Measurements from ENCODE around the gene NATD1. TPM values are rescaled to one million over a fixed set of nuclear protein-coding genes. Genes with fewer than 3 reads are reported as not detected.

NATD1 gene
- total RNA-seq, 1 experiment from 2014 or later = 0.75 TPM

DNA sequence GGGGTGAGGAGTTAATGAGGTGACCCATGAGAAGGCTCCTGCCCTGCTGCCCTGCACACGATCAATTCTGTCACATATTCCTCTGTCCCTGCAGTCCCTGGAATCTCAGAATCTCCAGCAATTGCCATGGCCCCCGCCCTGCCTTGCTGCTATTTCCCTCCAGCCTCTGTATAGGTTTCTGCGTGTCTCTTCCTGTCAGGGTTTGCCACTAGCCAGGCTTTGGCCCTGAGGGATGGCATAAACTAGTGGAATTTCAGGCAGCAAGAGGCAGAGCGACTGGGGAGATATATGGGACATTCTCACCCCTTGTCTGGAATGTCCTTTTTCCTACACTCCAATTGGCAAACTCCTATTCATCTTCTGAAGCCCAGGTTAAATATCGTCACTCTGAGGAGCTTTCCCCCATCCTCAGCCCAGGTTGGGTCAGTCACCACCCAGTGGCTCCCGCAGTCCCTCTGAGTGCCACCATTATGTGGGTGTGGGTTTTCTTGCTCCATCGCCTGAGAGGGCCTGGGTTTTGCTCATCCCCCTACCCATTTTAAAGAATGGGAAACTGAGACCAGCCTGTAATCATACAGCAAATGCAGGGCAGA, 15.5 kb upstream of the NATD1 start:
- Histone ChIP-seq H3K27me3 (replicated peaks; ENCODE audit: insufficient read depth, low read depth, low read length, poor library complexity) (no peaks in the 10 kb centered on the region), H3K36me3 (ENCODE audit: insufficient read depth, low read length, poor library complexity, severe bottlenecking) (no peaks in the 10 kb centered on the region), H3K27ac (ENCODE audit: low read depth, low read length, poor library complexity, severe bottlenecking) (no peak overlapping the region), H3K4me1 (ENCODE audit: insufficient read depth, low read length, poor library complexity, severe bottlenecking) (no peaks in the 10 kb centered on the region), H3K4me3 (ENCODE audit: low read depth, low read length, poor library complexity, severe bottlenecking) (no peak overlapping the region), H3K9me3 (ENCODE audit: low read depth, low read length, poor library complexity, severe bottlenecking) (no peaks in the 10 kb centered on the region)
- TF ChIP-seq, protein P1, sequence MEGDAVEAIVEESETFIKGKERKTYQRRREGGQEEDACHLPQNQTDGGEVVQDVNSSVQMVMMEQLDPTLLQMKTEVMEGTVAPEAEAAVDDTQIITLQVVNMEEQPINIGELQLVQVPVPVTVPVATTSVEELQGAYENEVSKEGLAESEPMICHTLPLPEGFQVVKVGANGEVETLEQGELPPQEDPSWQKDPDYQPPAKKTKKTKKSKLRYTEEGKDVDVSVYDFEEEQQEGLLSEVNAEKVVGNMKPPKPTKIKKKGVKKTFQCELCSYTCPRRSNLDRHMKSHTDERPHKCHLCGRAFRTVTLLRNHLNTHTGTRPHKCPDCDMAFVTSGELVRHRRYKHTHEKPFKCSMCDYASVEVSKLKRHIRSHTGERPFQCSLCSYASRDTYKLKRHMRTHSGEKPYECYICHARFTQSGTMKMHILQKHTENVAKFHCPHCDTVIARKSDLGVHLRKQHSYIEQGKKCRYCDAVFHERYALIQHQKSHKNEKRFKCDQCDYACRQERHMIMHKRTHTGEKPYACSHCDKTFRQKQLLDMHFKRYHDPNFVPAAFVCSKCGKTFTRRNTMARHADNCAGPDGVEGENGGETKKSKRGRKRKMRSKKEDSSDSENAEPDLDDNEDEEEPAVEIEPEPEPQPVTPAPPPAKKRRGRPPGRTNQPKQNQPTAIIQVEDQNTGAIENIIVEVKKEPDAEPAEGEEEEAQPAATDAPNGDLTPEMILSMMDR (conservative IDR thresholded peaks at IDR 0.05; ENCODE audit: low read depth, low read length) = no peak
- TF ChIP-seq EZH2 (IDR thresholded peaks at IDR 0.05; ENCODE audit: borderline replicate concordance, low read depth, low read length, poor library complexity, severe bottlenecking) = no peak
- intact Hi-C loops (cut with micrococcal nuclease; ENCODE audit: unreplicated experiment) = no loop called here
- BruUV-seq (replicated peaks) = no TSS peak
- ChIA-PET CTCF (no interaction called here), POLR2A (ENCODE audit: low non-redundant PET) (no interaction called here)
- DNase-seq (ENCODE audit: low spot score) = no peak

DNA sequence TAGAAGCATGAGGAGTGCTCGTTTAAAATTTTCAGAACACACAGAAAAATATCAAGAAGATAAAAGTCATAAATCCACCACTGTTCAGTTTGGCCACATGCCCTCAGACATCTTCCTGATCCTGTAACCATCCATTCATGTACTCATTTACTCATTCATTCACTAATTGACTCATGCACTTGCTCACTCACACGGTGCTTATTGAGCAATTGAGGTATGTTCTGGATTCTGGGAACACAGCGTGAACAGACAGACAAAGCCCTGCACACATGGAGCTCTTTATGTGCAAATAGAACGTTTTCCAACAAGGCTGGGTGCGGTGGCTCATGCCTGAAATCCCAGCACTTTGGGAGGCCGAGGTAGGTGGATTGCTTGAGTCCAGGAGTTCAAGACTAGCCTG, 10.2 kb upstream of the NATD1 start:
- POLR2A ChIA-PET (ENCODE audit: low non-redundant PET) = no interaction called here
- TF ChIP-seq, protein P1 (conservative IDR thresholded peaks at IDR 0.05; ENCODE audit: low read depth, low read length) = no peak
- no peak for TF ChIP-seq EZH2 (IDR thresholded peaks at IDR 0.05; ENCODE audit: borderline replicate concordance, low read depth, low read length, poor library complexity, severe bottlenecking)

DNA sequence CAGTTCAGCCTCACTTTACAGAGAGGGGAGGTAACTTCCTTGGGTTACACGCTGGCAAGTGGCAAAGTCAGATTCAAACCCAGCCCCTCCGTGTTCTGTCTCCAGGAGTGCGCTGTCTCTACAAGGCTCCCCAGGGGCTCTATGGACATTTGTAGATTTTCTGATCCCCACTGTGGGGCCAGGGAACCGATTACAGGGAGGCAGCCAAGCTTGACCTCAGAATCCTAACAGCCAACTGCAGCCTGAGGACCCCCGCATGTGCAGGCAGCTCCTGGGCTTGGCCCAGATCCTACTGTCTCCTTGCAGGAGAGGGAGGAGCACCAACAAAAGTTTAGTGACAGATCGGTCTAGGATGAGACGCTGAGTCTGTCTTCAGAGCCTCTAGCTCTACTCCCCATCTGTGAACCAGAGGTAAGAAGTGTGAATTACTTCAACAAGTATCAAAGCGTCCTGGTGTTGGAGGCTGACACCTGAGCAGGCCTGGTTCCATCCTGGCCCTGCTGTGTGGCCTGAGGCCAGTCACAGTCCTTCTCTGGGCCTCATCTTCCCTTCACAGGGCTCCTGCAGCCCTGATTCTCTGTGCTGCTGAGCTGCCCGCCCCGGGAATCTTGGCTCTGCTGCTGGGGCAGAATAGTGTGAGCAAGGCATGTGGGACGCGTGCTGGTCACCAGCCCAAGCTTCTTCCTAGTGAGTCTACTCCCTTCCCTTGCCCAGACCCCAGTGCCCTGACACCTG, 9.2 kb upstream of the NATD1 start:
- Histone ChIP-seq H3K9me3 (ENCODE audit: low read depth, low read length, poor library complexity, severe bottlenecking) (no peaks in the 10 kb centered on the region), H3K4me3 (ENCODE audit: low read depth, low read length, poor library complexity, severe bottlenecking) (no peak overlapping the region), H3K27me3 (replicated peaks; ENCODE audit: insufficient read depth, low read depth, low read length, poor library complexity) (no peaks in the 10 kb centered on the region), H3K4me1 (ENCODE audit: insufficient read depth, low read length, poor library complexity, severe bottlenecking) (no peaks in the 10 kb centered on the region), H3K27ac (ENCODE audit: low read depth, low read length, poor library complexity, severe bottlenecking) (no peak overlapping the region), H3K36me3 (ENCODE audit: insufficient read depth, low read length, poor library complexity, severe bottlenecking) (no peaks in the 10 kb centered on the region)
- intact Hi-C loops (cut with micrococcal nuclease; ENCODE audit: unreplicated experiment) = no loop called here
- TF ChIP-seq, protein P1 (conservative IDR thresholded peaks at IDR 0.05; ENCODE audit: low read depth, low read length) = no peak
- TF ChIP-seq EZH2 (IDR thresholded peaks at IDR 0.05; ENCODE audit: borderline replicate concordance, low read depth, low read length, poor library complexity, severe bottlenecking) = no peak
- ChIA-PET POLR2A (ENCODE audit: low non-redundant PET) (no interaction called here), CTCF (no interaction called here)
- no peak for DNase-seq (ENCODE audit: low spot score)
- BruUV-seq (replicated peaks) = no TSS peak

More for the DNA sequence above, 10.2 kb upstream of the NATD1 start:
- intact Hi-C loops (cut with micrococcal nuclease; ENCODE audit: unreplicated experiment) = no loop called here
- BruUV-seq (replicated peaks) = no TSS peak
- H3K36me3 ChIP-seq (ENCODE audit: insufficient read depth, low read length, poor library complexity, severe bottlenecking) = no peaks in the 10 kb centered on the region
- no peaks in the 10 kb centered on the region for H3K9me3 ChIP-seq (ENCODE audit: low read depth, low read length, poor library complexity, severe bottlenecking)
- no peak overlapping the region for H3K4me3 ChIP-seq (ENCODE audit: low read depth, low read length, poor library complexity, severe bottlenecking)
- no peaks in the 10 kb centered on the region for H3K27me3 ChIP-seq (replicated peaks; ENCODE audit: insufficient read depth, low read depth, low read length, poor library complexity)
- no peak overlapping the region for H3K27ac ChIP-seq (ENCODE audit: low read depth, low read length, poor library complexity, severe bottlenecking)
- CTCF ChIA-PET = no interaction called here
- H3K4me1 ChIP-seq (ENCODE audit: insufficient read depth, low read length, poor library complexity, severe bottlenecking) = no peaks in the 10 kb centered on the region
- DNase-seq (ENCODE audit: low spot score) = no peak
